Pulmonary artery endothelial cell (primary cell): ENCODE results near the gene SUGCT. TPM values are rescaled to one million over a fixed set of nuclear protein-coding genes. Genes with fewer than 3 reads are reported as not detected.
A peak's percentile ranks its signal among the peaks of the same experiment; 100 is the strongest.

Source experiments
- DNase-seq: peaks from one replicate; pipeline ENCODE4 v3.0.0-alpha.2; 2011; ENCODE audit warnings: low read depth, low spot score
- total RNA-seq: library from RNA; depleted of rRNA; stranded (reverse); fragments of >200 nt; gene quantifications from 2 replicates; pipeline ENCODE4 v1.2.3, GENCODE V29; 2014

Gene SUGCT
- total RNA-seq, 1 donor from 2014 or later, result 2.4 TPM

DNA sequence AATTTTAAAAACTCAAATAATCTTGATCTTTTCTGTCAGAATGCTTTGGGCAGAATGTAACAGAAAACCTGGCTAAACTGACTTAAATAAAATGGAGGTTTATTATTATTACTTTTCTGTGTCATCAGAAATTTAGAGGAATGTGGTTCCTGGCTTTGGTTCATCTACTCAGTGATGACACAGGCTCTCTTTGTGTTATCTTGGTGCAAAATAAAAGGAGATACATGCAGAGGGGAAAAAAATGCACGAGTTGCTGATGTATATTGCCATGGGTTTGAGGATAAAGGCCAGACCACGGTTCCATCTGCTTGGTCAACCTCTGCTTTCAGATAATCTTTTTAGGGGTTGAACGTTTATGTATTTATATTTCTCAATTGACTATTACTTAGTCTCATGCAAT lies 181.4 kb downstream of the SUGCT start:
- DNase-seq, result no peak

DNA sequence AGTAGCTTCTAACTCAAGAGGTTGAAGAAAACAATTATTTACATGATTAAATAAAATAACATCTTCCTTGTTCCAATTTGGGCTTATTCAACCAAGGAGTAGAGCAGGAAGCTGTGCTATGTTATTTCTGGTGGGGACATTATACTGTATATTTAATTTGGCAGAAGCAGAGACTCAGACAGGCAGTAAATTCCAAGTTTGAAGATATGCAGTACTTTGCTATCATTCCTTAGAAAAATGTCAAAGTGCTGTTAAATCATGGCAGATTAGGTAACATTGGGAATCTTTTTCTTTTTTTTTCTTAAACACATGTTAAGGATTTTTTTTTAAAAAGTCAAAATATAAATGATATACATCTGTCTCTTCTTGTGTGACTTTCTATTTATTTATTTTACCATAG lies 190.1 kb downstream of the SUGCT start:
- DNase-seq, result no peak

DNA sequence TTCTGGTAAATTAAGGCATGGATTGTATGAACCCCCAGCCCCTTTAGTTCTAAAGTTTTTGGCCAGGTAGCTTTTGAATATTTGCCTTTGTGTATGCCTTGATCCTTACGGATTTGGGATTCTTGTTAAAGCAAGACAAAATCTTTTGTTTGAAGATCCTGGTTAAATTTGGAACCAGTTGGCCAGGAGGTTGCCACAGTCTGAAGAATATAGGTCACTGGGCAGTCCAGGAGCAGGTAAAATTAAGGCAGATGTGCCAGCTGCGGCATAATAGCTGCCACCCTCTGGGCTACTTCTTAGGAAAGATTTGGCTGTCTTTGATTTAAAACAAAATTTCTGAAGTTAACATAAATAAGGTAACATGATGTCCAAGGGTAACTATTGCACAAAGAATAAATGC lies 192.3 kb downstream of the SUGCT start:
- no peak for DNase-seq

DNA sequence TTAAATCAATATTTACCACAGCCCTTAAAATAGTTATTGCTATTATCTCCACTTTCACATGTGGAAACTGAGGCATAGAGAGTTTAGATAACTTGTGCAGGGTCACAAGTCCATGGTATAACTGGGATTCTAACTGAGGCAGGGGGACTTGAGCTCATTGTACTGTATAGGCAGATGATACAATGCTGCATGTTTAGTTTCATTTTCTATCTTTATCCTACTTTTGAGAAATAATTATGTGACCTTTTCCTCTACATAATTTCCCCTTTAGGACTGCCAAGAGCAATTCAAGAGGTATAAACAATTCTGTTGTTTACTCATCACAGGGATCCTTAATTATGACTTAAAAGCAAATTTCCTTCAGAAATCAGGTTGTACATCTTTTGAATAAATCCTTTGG lies 193.1 kb downstream of the SUGCT start:
- DNase-seq, result no peak

DNA sequence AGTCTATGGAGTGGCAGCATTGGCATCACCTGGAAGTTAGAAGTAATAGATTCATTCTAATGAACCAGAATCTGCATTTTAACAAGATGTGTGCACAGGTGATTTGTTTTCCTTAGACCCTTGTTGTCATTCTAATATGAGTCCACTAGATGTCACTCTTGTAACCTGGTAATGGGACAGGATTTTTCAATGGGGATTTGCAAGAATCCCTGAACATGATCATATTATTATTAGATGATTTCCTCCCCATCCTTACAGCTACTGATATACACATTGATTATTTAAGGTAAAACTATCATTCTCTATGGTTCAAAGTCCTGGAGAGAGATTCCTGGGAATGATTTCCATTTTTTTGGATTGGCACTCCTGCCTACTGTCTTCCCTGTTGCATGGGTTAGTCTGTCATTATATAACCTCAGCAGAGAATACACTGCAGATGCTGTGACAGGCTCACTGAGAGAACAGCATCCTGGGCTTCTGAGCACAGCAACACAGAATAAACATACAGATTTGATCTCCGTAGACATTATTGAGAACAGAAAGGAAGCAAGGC lies 194.9 kb downstream of the SUGCT start:
- DNase-seq, result peak; percentile 10

DNA sequence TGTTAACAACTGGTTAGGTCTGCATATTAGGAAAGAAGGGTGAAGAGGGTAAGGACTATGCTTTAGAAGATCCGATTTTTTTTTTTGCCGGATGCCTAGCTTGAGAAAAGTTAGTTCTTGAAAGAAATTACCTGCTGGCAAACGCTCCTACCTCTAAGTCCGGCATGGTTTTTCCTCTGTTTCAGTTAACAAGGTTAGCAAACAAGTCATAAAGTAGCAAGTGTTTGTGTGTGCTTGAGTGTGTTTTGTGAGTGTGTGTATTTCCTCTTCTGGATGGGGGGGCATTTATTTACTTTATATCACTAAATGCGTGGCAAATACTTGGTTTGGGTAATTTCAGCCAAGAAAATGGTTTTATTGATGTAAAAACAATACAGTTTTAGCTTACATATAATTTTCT lies 195.6 kb downstream of the SUGCT start:
- DNase-seq, result no peak

DNA sequence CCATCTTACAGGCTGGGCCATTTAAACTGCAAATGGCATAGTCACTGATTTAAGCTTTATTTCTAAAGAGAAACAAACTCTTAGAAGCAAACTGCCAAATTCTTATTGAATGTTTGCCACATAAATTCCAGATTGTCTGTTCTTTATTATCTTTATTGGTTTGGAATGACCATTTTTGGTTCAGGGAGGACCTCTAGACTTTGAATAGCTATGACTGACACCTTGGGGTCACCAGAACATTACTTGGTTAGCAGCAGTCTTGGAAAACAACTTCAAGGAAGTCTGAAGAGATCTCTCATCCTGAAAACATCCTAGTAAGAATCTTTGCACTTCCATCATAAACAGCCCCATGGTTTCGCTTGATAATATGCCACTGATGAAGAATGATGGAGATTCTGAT lies 197.1 kb downstream of the SUGCT start:
- DNase-seq, result no peak

DNA sequence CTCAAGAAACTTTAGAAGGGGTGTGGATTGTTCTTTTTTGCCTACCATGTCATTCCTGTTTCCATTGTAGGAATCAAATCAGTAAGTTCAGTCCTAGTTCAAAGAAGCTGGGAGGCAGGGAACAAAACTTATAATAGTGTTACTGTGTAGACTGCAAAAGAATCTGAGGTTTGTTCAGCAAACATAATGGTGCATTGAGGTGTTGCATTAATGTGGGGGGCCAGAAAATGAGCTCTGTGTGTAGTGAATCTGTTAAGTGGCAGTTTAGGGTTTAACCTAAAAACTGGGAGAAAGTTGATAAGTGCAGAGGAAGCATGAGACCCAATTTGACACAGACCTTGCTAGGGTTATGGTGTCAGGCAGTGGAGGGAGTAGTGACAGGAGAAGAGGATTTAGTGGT lies 197.7 kb downstream of the SUGCT start:
- DNase-seq, result no peak

DNA sequence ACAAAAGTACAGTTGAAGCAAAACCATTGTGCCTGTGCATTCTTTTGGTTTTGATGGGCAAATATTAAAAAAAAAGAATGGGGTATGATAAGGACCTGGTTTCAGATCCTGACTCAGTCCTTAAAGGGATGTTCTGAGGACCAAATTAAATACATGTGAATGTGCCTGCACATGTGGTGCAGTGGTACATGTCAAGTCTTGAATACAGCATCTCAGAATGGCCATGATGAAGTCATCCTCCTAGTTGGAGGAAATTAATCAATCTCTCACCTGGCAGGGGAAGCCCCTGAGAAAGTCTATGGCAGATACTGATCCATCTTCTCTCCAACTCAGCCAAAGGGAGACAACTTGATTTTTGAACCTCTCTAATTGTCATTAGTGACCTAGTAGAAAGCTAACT lies 207.0 kb downstream of the SUGCT start:
- no peak for DNase-seq

DNA sequence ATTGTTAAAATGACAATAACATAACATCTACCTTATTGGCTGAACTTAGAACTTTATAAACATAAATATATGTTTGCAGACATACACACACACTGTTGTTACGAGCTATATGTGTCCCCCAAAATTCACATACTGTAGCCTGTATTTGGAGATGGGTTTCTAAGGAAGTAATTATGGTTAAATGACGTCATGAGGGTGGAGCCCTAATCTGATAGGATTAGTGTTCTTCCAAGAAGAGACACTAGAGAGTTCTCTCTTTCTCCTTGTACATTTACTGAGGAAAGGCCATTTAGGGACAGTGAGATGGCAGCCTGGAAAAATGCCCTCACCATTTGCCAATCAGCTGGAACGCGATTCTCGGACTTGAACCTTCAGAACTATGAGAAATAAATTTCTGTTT lies 211.7 kb downstream of the SUGCT start:
- no peak for DNase-seq

DNA sequence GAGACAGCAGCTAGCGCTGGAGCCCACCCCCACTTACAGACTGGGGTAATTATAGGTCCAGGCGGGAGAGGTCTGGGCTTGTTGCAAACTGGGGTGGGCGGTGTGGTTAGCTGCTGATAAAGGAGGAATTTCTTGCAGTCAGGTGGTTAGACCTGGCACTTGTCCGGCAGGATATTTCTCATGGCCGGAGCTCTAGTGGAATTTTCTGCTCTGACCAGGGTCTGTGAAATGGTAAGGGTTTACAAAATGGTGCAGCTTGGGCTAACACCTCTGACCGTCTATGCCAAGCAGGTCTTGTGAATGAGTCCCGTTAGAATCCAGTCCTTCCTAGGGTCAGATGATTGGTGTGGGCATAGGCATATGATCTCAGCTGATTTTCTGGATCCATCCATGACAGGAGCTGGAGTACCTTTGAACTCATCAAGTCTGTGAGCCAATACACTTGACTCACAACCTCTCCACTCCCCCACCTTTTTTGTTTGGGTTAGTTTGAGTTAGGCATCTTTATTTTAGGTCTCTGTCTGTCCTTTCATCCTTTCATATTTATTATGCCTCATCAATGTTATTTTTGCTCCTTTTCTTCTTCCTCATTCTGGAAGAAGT lies 213.4 kb downstream of the SUGCT start:
- DNase-seq, result no peak

DNA sequence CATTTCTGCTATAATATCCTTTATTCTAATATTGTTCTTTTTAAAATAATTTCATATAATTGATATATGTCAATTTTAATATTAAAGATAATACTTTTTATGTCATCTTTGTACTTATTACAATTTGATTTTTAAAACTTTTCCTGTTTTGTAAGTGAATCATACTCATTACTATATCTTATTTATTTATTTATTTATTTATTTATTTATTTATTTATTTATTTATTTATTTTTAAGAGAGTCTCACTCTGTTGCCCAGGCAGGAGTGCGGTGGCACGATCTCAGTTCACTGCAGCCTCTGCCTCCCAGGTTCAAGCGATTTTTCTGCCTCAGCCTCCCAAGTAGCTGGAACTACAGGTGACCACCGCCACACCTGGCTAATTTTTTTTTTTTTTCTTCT lies 215.3 kb downstream of the SUGCT start:
- DNase-seq, result no peak

DNA sequence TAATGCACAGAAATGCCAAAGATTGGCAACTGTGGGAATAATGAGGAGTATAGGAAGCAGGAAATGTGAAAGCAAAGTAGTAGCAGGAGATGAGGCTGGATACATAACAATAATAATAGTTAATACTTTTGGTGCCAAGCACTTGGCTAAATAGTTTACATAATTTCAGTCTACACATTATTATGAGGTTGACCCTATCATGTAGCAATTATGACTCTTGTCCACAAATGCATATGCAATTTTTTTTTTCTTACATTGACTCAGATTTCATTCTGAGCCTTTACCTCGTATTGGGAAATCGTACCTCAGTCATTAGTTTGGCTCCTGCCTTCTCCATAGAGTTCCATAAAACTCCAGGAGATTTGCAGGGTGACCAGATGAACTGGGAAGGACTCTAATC lies 219.9 kb downstream of the SUGCT start:
- DNase-seq, result no peak

DNA sequence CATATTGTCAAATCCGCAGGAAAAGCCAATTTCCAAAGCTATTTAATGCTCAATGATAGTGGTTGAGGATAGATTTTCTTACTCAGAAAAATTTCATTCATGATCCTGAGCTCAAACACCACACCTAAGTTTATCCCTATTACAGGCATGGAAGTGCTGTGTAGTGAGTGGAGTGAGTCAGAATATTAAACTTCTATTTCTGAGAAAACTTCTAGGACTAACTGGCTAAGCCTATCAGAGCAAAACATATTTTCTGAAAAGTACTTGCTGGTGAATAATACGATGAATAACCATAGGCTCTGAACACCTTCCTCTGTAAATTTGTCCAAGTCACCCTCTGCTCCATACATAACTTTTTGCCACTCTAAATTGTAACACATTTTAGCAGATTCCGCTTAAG lies 221.5 kb downstream of the SUGCT start:
- DNase-seq, result no peak

DNA sequence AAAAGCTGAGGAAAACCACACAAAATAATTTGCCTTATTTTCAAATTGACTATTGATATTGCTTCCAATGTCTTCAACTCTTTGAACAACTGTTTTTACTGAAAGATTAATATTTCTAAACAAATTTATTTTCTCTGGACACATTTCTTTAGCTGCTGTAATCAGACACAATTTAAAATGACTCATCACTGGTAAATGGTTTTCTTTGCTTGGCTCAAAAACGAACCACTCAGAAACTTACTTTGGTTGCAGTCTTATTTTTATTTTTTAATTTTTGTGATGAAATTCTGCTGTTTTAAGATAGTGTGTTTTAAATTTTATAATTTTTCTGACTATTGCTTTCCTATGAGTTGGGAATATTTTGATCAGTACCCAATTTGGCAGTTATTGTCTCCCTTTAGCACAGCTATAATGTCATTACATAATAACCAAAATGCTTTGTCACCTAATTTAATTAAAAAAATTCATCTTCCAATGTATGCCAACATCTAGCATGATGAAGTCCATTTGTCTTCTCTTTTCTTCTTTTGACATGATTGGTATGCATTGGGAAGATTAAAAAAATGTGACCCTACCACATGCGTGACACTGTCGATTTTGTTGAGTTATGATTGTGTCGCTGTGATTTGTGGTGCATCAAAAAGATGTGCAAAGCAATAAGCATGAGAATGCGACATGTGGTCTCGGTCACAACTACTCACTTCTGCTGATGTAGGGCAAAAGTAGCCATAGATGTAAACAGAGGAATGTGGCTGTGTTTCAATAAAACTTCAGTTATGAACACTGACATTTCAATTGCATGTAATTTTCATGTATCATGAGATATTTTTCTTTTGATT lies 222.3 kb downstream of the SUGCT start:
- DNase-seq, result no peak

DNA sequence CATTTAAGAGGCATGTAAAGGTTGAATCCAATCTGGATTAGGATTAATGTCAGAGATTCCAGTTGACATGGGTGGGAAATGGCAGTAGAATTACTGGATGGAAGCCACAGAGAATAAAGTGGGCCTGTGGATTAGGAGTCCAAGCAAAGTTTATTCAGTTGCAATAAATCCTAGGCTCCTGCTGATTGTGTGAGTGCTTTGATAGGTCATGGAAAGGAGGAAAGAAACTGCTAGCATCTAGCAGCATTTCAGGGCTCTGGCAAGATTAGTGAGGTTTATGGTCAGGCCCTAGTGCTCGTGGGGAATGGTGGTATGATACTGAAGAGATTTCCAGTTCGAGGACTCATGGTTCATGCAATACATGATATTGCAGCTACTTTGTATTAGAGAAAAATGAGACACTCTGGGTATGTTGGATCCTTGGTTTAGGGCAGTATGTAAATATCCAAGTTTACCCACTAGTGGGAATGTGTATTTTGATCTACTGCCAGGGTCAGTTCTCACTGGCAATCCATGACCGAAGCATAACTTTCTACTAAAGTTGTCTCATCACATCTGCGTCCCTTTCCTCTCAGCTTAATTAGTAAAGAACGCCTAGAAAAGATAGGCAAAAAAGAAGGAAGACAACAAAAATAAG lies 235.0 kb downstream of the SUGCT start:
- no peak for DNase-seq

DNA sequence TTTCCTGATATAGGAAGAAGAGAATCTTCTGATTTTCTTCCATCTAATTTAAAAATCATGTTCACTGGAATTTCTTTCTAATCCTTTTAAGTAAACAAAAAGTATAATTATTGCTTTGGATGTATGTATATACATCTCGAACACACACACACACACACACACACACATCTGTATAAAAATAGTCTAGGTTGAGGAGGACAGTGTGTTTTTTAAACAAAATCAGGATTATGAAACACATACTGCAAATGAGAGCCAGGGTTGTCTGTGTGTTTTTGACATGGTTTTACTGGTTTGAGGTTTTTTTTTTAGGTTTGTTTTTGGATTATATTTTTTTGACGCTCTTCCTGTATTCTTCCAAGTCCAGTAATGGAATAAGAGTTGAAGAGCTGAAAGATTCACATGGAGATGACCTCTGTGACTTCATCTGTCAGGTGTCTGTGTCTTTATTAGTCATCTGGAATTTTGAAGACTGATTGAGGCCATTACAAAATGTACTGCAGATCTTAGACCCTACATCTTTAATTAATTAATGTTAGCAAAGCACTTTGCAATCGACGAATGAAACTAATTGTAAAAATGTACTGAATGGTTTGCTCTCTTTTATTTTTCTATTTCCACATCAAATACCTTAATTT lies 237.1 kb downstream of the SUGCT start:
- no peak for DNase-seq

DNA sequence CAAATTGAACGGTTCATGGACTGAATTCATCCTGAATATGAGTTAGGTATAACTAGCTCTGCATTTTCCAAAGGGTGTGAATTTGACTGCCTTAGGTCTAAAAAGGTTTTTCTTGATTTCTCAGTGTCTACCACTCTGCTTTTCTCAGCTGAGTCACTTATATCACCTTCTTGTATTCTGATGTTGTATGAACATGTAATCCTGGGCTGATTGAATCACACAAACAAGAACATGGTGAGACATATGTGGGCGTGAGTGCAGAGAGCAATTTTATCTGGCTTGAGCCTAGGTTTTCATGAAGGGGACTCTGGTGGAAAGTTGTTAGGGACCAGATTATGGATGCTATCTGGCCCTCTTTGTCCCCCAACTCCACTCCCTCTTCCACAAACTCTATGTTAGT lies 239.8 kb downstream of the SUGCT start:
- no peak for DNase-seq

DNA sequence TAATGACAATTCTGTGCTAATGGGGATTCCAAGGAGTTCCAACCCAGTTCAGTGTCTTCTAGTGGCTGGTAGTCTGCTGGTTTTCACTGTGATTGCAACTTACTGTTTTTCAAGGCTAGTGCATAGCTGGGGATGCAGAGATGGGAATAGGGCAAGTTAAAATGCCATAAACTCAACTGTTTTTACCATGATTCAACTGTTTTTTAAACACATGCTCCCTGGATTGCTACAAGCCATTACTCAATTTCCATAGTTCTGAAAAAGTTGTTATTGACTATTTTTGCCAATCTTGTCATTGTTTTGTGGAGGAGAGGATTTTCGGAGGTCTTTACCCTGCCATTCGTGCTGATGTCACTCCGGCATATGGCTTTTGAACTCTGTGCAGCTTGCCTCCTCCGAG lies 245.3 kb downstream of the SUGCT start:
- no peak for DNase-seq

DNA sequence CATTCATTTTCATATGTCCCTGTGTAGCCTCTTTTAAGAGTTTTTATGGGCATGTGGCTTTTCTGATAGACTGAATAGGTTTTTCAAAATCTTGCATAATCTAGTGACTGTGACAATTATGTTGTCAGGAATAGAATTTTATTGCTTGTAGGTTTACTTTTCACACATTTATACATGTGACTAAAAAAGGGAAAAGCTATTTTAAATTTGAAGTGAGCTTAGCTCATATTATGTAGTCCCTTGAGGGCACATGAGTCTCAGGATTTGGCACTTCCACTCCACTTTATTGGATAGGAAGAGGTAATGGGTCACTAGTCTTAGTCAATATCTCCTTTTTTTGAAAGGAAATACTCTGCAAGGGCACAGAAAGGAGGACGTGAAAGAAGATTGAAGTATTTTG lies 247.3 kb downstream of the SUGCT start:
- DNase-seq, result no peak

DNA sequence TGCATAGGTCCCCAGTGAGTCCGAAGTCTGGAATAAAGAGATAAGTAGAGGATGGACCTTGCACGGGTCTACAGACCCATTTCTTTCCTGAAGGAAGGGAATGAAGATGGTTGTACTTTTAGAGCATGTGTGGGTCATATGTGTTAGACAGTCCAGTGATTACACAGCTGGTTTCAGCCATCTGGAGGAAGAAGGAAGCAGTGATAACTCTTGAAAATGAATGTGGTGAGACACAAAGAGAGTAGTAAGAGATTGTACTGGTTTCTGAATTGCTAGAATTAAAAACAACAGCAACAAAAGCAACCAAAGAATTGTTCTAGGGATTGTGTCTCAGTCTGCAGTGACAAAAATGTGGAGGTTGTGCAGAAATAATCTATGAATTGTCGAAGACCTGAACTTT lies 258.9 kb downstream of the SUGCT start:
- DNase-seq, result no peak

DNA sequence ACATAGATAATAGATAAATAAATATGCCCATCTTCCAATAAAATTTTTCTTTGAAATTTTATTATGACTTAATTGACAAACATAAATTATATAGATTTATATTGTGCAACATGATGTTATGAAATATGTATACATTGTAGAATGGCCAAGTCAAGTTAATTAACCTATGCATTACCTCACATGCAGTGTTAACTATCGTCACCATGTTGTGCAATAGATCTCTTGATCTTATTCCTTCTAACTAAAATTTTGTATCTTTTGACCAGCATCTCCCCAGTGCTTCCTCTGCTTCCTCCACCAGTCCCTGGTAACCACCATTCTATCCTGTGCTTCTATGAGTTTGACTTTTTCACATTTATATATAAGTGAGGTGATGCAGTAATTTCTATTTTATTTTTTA lies 259.6 kb downstream of the SUGCT start:
- no peak for DNase-seq
